Esophagus muscularis mucosa (tissue), 4 donors: ENCODE data around the gene ETV3. TPM values are rescaled to one million over a fixed set of nuclear protein-coding genes. Genes with fewer than 3 reads are reported as not detected.

Experiments
- DNase-seq: peaks from one replicate; pipeline ENCODE4 v3.0.0-alpha.2; 2017; ENCODE audit errors: extremely low spot score
- H3K27ac ChIP-seq, 4 donors: fragments of 200-600 bp; sonication (generic); replicated peaks in 1 of 4; 1 replicate in 3 of 4; 2 replicates in 1 of 4; pipeline ENCODE4 v1.5.1; 2016 to 2019; ENCODE audit warnings: mild to moderate bottlenecking in 1 of 4
- H3K27me3 ChIP-seq, 4 donors: fragments of 200-600 bp; sonication (generic); one replicate each; pipeline versions ENCODE4 v1.5.1 to v1.6.0; 2016 to 2019
- H3K36me3 ChIP-seq, 4 donors: fragments of 200-600 bp; sonication (generic); one replicate each; pipeline ENCODE4 v1.5.1; 2016 to 2019
- H3K4me1 ChIP-seq, 4 donors: fragments of 200-600 bp; sonication (generic); one replicate each; pipeline ENCODE4 v1.5.1; 2016 to 2019
- H3K4me3 ChIP-seq, 4 donors: fragments of 200-600 bp; sonication (generic); 1 replicate in 2 of 4; 2 replicates in 2 of 4; pipeline ENCODE4 v1.5.1; 2016 to 2019; ENCODE audit warnings: mild to moderate bottlenecking in 4 of 4, moderate library complexity in 1 of 4
- H3K9me3 ChIP-seq, 4 donors: fragments of 200-600 bp; sonication (generic); 1 replicate in 3 of 4; 2 replicates in 1 of 4; pipeline ENCODE4 v1.5.1; 2016 to 2019
- EP300 ChIP-seq: sonication (generic); formaldehyde crosslinking; IDR thresholded peaks from one replicate; pipeline ENCODE4 v1.6.1; 2017; ENCODE audit warnings: antibody characterized with exemption
- POLR2A ChIP-seq: fragments of 450-650 bp; IDR thresholded peaks from one replicate; pipeline ENCODE4 v1.6.1; 2017; ENCODE audit warnings: antibody characterized with exemption, moderate library complexity, mild to moderate bottlenecking, low read depth
- POLR2AphosphoS5 ChIP-seq, 2 donors: sonication (generic); formaldehyde crosslinking; IDR thresholded peaks; one replicate each; pipeline ENCODE4 v1.6.1; 2017; ENCODE audit warnings: antibody characterized with exemption in 2 of 2
- WGBS: methylation state at CpG from one replicate; pipeline ENCODE4 v1.1.5; 2018; 5-methylcytosine and 5-hydroxymethylcytosine counted together
- intact Hi-C: fragments of 100-400 bp; cut with DNase I; formaldehyde crosslinking; loops from one replicate; pipeline ENCODE4 v1.15.1; 2023
- total RNA-seq, 4 donors: library from RNA; depleted of rRNA; stranded (reverse); fragments of >200 nt; gene quantifications; one replicate each; pipeline versions ENCODE4 v1.1.0 to v1.2.1, GENCODE V29; 2016
- TF ChIP-seq, protein P1 (sequence below), 3 experiments: fragments of 200-600 bp in 2 of 3; fragments of 450-650 bp in 1 of 3; sonication (generic) in 2 of 3; IDR thresholded peaks; one replicate each; pipeline ENCODE4 v1.5.1; 2017 to 2019; ENCODE audit warnings: antibody characterized with exemption in 3 of 3, mild to moderate bottlenecking in 2 of 3, moderate library complexity in 1 of 3

ETV3 gene
- total RNA-seq, 4 donors from 2014 or later: 16.6 to 20.0 (median 19.2) TPM

DNA sequence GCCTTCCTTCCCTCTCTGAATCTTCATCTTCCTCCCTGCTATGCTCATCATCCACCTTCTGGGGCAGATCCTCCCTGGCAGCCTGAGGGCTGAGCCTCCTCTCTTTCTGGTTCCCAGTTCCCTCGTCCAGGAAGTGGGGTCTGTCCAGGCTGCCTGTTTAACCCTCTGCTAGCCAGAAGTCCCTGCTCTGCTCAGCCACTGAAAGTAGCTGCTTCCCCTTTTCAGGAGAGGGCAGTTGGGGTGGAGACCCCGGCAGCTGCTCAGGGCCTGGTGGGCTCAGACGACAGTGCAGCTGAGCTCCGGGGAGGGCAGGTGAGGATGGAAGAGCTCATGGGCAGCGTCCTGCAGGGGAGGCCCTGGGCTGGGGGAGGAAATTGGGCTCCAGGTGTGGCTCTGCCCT, 43.1 kb upstream of the ETV3 start:
- 63% methylated on average over 5 of the region's 5 CpGs for WGBS
- H3K4me3 ChIP-seq: no peak overlapping the region
- intact Hi-C loops: no loop called here
- no peak for DNase-seq
- no peaks in the 10 kb centered on the region for H3K36me3 ChIP-seq
- H3K4me1 ChIP-seq: no peaks in the 10 kb centered on the region
- TF ChIP-seq POLR2A (no peak), EP300 (no peak), POLR2AphosphoS5 (IDR thresholded peaks at IDR 0.05) (no peak)
- TF ChIP-seq, protein P1, sequence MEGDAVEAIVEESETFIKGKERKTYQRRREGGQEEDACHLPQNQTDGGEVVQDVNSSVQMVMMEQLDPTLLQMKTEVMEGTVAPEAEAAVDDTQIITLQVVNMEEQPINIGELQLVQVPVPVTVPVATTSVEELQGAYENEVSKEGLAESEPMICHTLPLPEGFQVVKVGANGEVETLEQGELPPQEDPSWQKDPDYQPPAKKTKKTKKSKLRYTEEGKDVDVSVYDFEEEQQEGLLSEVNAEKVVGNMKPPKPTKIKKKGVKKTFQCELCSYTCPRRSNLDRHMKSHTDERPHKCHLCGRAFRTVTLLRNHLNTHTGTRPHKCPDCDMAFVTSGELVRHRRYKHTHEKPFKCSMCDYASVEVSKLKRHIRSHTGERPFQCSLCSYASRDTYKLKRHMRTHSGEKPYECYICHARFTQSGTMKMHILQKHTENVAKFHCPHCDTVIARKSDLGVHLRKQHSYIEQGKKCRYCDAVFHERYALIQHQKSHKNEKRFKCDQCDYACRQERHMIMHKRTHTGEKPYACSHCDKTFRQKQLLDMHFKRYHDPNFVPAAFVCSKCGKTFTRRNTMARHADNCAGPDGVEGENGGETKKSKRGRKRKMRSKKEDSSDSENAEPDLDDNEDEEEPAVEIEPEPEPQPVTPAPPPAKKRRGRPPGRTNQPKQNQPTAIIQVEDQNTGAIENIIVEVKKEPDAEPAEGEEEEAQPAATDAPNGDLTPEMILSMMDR (IDR thresholded peaks at IDR 0.05): no peak
- H3K27me3 ChIP-seq: peaks cover 0 to 26% (median 0%) of the 10 kb centered on the region in 4 donors
- H3K27ac ChIP-seq: no peak overlapping the region
- no peaks in the 10 kb centered on the region for H3K9me3 ChIP-seq

DNA sequence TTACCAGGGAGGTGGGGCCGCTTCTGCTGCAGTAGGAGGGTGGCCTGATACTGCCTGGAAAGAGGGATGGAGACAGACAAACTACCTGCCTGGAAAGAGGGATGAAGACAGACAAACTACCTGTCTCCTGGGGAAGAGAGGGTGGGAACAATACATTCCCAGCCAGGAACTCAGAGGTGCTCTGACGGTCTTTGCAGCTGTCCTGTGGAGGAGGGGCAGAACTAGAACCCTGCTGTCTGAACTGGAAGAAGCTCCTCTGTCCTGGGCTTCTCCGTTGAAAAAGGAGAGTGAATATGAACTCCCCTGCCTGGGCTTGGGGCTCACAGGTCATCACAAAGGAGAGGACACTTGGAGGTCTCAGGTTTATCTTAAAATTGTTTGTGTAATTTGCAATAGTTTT, 40.3 kb upstream of the ETV3 start:
- WGBS: 56% methylated on average over 3 of the region's 3 CpGs
- H3K36me3 ChIP-seq: no peaks in the 10 kb centered on the region
- no peaks in the 10 kb centered on the region for H3K9me3 ChIP-seq
- TF ChIP-seq, protein P1 (IDR thresholded peaks at IDR 0.05): no peak
- TF ChIP-seq POLR2AphosphoS5 (IDR thresholded peaks at IDR 0.05) (no peak), EP300 (no peak), POLR2A (no peak)
- peaks cover 0 to 15% (median 0%) of the 10 kb centered on the region in 4 donors for H3K27me3 ChIP-seq
- no peak overlapping the region for H3K27ac ChIP-seq
- no peaks in the 10 kb centered on the region for H3K4me1 ChIP-seq
- no peak overlapping the region for H3K4me3 ChIP-seq
- no peak for DNase-seq
- intact Hi-C loops: no loop called here

GRCh38 chr1:157177733-157178394, 39.7 kb upstream of the ETV3 start:
- Histone ChIP-seq H3K27ac (no peak overlapping the region), H3K9me3 (no peaks in the 10 kb centered on the region), H3K4me1 (no peaks in the 10 kb centered on the region), H3K27me3 (peaks cover 0 to 15% (median 0%) of the 10 kb centered on the region in 4 donors), H3K36me3 (no peaks in the 10 kb centered on the region), H3K4me3 (no peak overlapping the region)
- TF ChIP-seq EP300 (no peak), POLR2AphosphoS5 (IDR thresholded peaks at IDR 0.05) (no peak), POLR2A (no peak)
- TF ChIP-seq, protein P1 (IDR thresholded peaks at IDR 0.05): no peak
- 48% methylated on average over 4 of the region's 4 CpGs for WGBS
- no peak for DNase-seq
- intact Hi-C loops: no loop called here

- no peak for TF ChIP-seq POLR2A
- TF ChIP-seq EP300: no peak
- TF ChIP-seq, protein P1 (IDR thresholded peaks at IDR 0.05): no peak
- no peak for TF ChIP-seq POLR2AphosphoS5 (IDR thresholded peaks at IDR 0.05)
- 93% methylated on average over 5 of the region's 6 CpGs for WGBS
- no peak for DNase-seq
- no peaks in the 10 kb centered on the region for H3K4me1 ChIP-seq
- no peak overlapping the region for H3K4me3 ChIP-seq
- H3K27me3 ChIP-seq: peaks cover 0 to 15% (median 0%) of the 10 kb centered on the region in 4 donors
- intact Hi-C loops: no loop called here
- no peak overlapping the region for H3K27ac ChIP-seq
- H3K9me3 ChIP-seq: no peaks in the 10 kb centered on the region
- no peaks in the 10 kb centered on the region for H3K36me3 ChIP-seq
Measured at GRCh38 chr1:157176591-157177121, 38.5 kb upstream of the ETV3 start.
